T-helper 1 cell treated with Interleukin-12 subunit alpha and Interleukin-12 subunit beta and Interleukin-4 antibody, amounts not matched to agents 30 ng/mL and 1 ng/mL, for 36 hours (primary cell): ENCODE results near the gene CMTM2. TPM values are rescaled to one million over a fixed set of nuclear protein-coding genes. Genes with fewer than 3 reads are reported as not detected.
"Not testable (repeated sequence)": the region's sequence is repeated elsewhere in the genome, so short reads cannot be mapped to it uniquely, and the experiment has no call there.

Source experiments
- intact Hi-C: fragments of 100-400 bp; cut with micrococcal nuclease; formaldehyde crosslinking; loops from one replicate; pipeline ENCODE4 v1.15.1; 2024
- total RNA-seq: library from RNA; stranded (reverse); gene quantifications from 2 replicates; pipeline ENCODE4 v1.2.3, GENCODE V29; 2022

The CMTM2 gene
- total RNA-seq, 1 donor from 2014 or later = 3.4 TPM

- intact Hi-C loops = not testable (repeated sequence)
These were observed 48.5 kb downstream of the CMTM2 start for GRCh38 chr16:66627611-66628378.

GRCh38 chr16:66629856-66630255 lies 50.6 kb downstream of the CMTM2 start:
- intact Hi-C loops = no loop called here

- intact Hi-C loops = not testable (repeated sequence)
These were observed 51.4 kb downstream of the CMTM2 start for GRCh38 chr16:66630561-66631260.

- intact Hi-C loops = not testable (repeated sequence)
These were observed 52.3 kb downstream of the CMTM2 start for GRCh38 chr16:66631558-66631957.

GRCh38 chr16:66634527-66635196 lies 55.4 kb downstream of the CMTM2 start:
- intact Hi-C loops = no loop called here

GRCh38 chr16:66635406-66635805 lies 56.1 kb downstream of the CMTM2 start:
- intact Hi-C loops = no loop called here

GRCh38 chr16:66636199-66636598 lies 56.9 kb downstream of the CMTM2 start:
- intact Hi-C loops = no loop called here

GRCh38 chr16:66637806-66638205 lies 58.5 kb downstream of the CMTM2 start:
- intact Hi-C loops = no loop called here

Other genes with a start within 250 kb of the CMTM2 start
- not detected in 2 replicates for gene CDH5, start 212.8 kb upstream of the CMTM2 start, total RNA-seq
- gene BEAN1, start 152.2 kb upstream of the CMTM2 start, total RNA-seq = 0.10 TPM in 1 of 2 replicates, not detected in the other
- gene TK2, start 29.3 kb upstream of the CMTM2 start, total RNA-seq = 17.6 and 21.7 TPM in 2 replicates
- 253 and 270 TPM in 2 replicates for gene CKLF, start 26.9 kb upstream of the CMTM2 start, total RNA-seq
- gene CMTM1, start 13.0 kb upstream of the CMTM2 start, total RNA-seq = 33.5 and 35.1 TPM in 2 replicates
- gene CMTM3, start 25.2 kb downstream of the CMTM2 start, total RNA-seq = 131 and 135 TPM in 2 replicates
- gene CMTM4, start 117.3 kb downstream of the CMTM2 start, total RNA-seq = 1.1 and 1.4 TPM in 2 replicates
- 80.2 and 87.0 TPM in 2 replicates for gene DYNC1LI2, start 172.1 kb downstream of the CMTM2 start, total RNA-seq
- 0.17 TPM in 1 of 2 replicates, not detected in the other for gene TERB1, start 222.1 kb downstream of the CMTM2 start, total RNA-seq